Osteocyte (in vitro differentiated cells): ENCODE measurements around the gene SLC11A1. TPM values are rescaled to one million over a fixed set of nuclear protein-coding genes. Genes with fewer than 3 reads are reported as not detected.

Source experiments
- DNase-seq: peaks from one replicate; pipeline ENCODE4 v3.0.0; 2021; ENCODE audit warnings: mixed read lengths; ENCODE audit not compliant: unreplicated experiment; ENCODE audit errors: extremely low spot score
- H3K27ac Mint-ChIP-seq: one replicate; pipeline ENCODE4 v1.8.0; 2021; ENCODE audit warnings: mild to moderate bottlenecking, mixed read lengths; ENCODE audit not compliant: unreplicated experiment
- H3K27me3 Mint-ChIP-seq: one replicate; pipeline ENCODE4 v1.8.0; 2021; ENCODE audit warnings: mixed read lengths; ENCODE audit not compliant: unreplicated experiment
- H3K36me3 Mint-ChIP-seq: one replicate; pipeline ENCODE4 v1.8.0; 2021; ENCODE audit warnings: mixed read lengths; ENCODE audit not compliant: unreplicated experiment
- H3K4me1 Mint-ChIP-seq: one replicate; pipeline ENCODE4 v1.8.0; 2021; ENCODE audit warnings: mixed read lengths; ENCODE audit not compliant: unreplicated experiment
- H3K4me3 Mint-ChIP-seq: one replicate; pipeline ENCODE4 v1.8.0; 2021; ENCODE audit warnings: mild to moderate bottlenecking, moderate library complexity, mixed read lengths; ENCODE audit not compliant: unreplicated experiment
- H3K9me3 Mint-ChIP-seq: one replicate; pipeline ENCODE4 v1.8.0; 2021; ENCODE audit warnings: mixed read lengths; ENCODE audit not compliant: unreplicated experiment
- CTCF ChIP-seq: fragments of 200-600 bp; sonication (generic); IDR thresholded peaks from 2 replicates; pipeline ENCODE4 v1.5.0; 2021; ENCODE audit warnings: antibody characterized with exemption, mild to moderate bottlenecking, moderate library complexity
- long read RNA-seq: library from polyadenylated mRNA; unstranded; transcript quantifications from one replicate; pipeline ENCODE4 v2.0.0, GENCODE V29; 2021
- total RNA-seq: library from RNA; stranded (reverse); gene quantifications from 2 replicates; pipeline ENCODE4 v1.2.1, GENCODE V29; 2021

Gene SLC11A1, protein sequence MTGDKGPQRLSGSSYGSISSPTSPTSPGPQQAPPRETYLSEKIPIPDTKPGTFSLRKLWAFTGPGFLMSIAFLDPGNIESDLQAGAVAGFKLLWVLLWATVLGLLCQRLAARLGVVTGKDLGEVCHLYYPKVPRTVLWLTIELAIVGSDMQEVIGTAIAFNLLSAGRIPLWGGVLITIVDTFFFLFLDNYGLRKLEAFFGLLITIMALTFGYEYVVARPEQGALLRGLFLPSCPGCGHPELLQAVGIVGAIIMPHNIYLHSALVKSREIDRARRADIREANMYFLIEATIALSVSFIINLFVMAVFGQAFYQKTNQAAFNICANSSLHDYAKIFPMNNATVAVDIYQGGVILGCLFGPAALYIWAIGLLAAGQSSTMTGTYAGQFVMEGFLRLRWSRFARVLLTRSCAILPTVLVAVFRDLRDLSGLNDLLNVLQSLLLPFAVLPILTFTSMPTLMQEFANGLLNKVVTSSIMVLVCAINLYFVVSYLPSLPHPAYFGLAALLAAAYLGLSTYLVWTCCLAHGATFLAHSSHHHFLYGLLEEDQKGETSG
- total RNA-seq: 0.16 and 0.21 TPM in 2 replicates
- long read RNA-seq, partial matches to known transcripts: 0 of 1 reads
- long read RNA-seq, other reads (novel, unspliced or antisense): 1 of 1 reads

GRCh38 chr2:218381916-218382366 is at the start of gene SLC11A1:
TSS of gene SLC11A1 (plus strand) at chr2:218382273. CDS start at chr2:218382369, 96 bp downstream.
- no peak within 1 kb of the TSS for H3K4me3 Mint-ChIP-seq

DNA sequence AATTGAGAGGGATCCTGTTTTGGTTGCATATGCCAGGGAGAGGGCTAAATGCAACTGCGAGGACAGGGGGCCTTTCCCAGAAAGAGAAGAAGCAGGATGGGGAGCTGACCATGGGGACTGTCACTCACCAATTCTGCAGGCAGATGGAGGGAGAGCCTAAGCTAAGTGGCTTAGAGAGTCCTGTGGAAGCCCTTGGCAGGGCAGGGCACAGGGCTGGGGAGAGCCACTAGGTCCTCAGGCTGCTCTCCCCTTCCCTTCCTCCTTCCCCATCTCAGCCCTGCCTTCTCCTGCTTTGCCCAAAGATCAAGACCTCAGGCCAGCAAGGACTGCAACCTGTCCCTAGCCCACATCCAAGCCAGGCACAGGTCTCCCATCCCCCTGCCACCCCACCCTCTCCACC is 49.8 kb upstream of the SLC11A1 start:
- H3K36me3 Mint-ChIP-seq: no peaks in the 10 kb centered on the region
- no peak for TF ChIP-seq CTCF
- DNase-seq: no peak
- no peaks in the 10 kb centered on the region for H3K27me3 Mint-ChIP-seq
- no peak overlapping the region for H3K27ac Mint-ChIP-seq
- no peaks in the 10 kb centered on the region for H3K9me3 Mint-ChIP-seq
- H3K4me3 Mint-ChIP-seq: no peak overlapping the region
- peaks cover 8% of the 10 kb centered on the region for H3K4me1 Mint-ChIP-seq

More at GRCh38 chr2:218381916-218382366, at the start of gene SLC11A1:
- Mint-ChIP-seq H3K27me3 (peaks cover 15% of the 10 kb centered on the region), H3K9me3 (no peaks in the 10 kb centered on the region), H3K27ac (no peak within 1 kb of the TSS), H3K36me3 (no peaks in the 10 kb centered on the region), H3K4me1 (no peaks in the 10 kb centered on the region)
- DNase-seq: no peak
- TF ChIP-seq CTCF: no peak

GRCh38 chr2:218332920-218333645 is 49.0 kb upstream of the SLC11A1 start:
- TF ChIP-seq CTCF: no peak
- H3K27ac Mint-ChIP-seq: no peak overlapping the region
- H3K27me3 Mint-ChIP-seq: no peaks in the 10 kb centered on the region
- no peak overlapping the region for H3K4me3 Mint-ChIP-seq
- H3K9me3 Mint-ChIP-seq: no peaks in the 10 kb centered on the region
- no peak for DNase-seq
- peaks cover 8% of the 10 kb centered on the region for H3K4me1 Mint-ChIP-seq
- no peaks in the 10 kb centered on the region for H3K36me3 Mint-ChIP-seq

- no peak overlapping the region for H3K4me3 Mint-ChIP-seq
- H3K4me1 Mint-ChIP-seq: peaks cover 4% of the 10 kb centered on the region
- no peak overlapping the region for H3K27ac Mint-ChIP-seq
- no peak for TF ChIP-seq CTCF
- no peaks in the 10 kb centered on the region for H3K27me3 Mint-ChIP-seq
- DNase-seq: no peak
- no peaks in the 10 kb centered on the region for H3K36me3 Mint-ChIP-seq
- no peaks in the 10 kb centered on the region for H3K9me3 Mint-ChIP-seq
Measured at GRCh38 chr2:218334531-218334930, 47.5 kb upstream of the SLC11A1 start.
